ENCODE measurements around the gene SLC25A43. TPM values are rescaled to one million over a fixed set of nuclear protein-coding genes. Genes with fewer than 3 reads are reported as not detected.

SLC25A43 gene
- total RNA-seq, 1 experiment from 2014 or later: 25.8 TPM

DNA sequence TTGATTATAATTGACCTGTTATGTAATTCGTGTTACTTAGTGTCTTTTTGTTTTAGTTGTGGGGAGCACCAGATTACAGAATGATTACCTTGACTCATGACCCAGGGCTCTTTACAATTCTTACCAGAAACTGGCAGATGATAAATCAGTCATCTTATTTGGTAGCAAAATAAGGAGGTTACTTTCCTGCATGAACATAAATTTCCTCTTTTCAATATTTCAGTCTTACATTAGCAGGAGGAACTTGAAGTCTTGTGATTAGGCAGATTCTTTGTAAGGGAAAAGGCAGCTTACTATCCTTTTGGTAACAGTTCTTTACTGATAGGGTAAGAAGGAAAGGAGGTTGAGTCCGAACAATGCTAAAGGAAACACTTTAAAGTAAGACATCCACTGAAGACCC is 43.1 kb downstream of the SLC25A43 start:
- no peak overlapping the region for H3K9ac ChIP-seq (ENCODE audit: low read length)
- H3K4me1 ChIP-seq (ENCODE audit: insufficient read depth, low read length): no peaks in the 10 kb centered on the region
- no peak overlapping the region for H3K4me3 ChIP-seq (ENCODE audit: low read length)
- no peak for TF ChIP-seq EZH2phosphoT487 (IDR thresholded peaks at IDR 0.05; ENCODE audit: borderline replicate concordance, low read length)
- no peak for TF ChIP-seq EZH2 (IDR thresholded peaks at IDR 0.05; ENCODE audit: low read length, unreplicated experiment)
- TF ChIP-seq, protein P1, sequence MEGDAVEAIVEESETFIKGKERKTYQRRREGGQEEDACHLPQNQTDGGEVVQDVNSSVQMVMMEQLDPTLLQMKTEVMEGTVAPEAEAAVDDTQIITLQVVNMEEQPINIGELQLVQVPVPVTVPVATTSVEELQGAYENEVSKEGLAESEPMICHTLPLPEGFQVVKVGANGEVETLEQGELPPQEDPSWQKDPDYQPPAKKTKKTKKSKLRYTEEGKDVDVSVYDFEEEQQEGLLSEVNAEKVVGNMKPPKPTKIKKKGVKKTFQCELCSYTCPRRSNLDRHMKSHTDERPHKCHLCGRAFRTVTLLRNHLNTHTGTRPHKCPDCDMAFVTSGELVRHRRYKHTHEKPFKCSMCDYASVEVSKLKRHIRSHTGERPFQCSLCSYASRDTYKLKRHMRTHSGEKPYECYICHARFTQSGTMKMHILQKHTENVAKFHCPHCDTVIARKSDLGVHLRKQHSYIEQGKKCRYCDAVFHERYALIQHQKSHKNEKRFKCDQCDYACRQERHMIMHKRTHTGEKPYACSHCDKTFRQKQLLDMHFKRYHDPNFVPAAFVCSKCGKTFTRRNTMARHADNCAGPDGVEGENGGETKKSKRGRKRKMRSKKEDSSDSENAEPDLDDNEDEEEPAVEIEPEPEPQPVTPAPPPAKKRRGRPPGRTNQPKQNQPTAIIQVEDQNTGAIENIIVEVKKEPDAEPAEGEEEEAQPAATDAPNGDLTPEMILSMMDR (conservative IDR thresholded peaks at IDR 0.05; ENCODE audit: low read depth, low read length): no peak
- DNase-seq (no peak), ATAC-seq (no peak)
- H2AFZ ChIP-seq (ENCODE audit: low read length): no peak overlapping the region
- no peak overlapping the region for H3K27ac ChIP-seq (ENCODE audit: low read length)
- no peaks in the 10 kb centered on the region for H3K36me3 ChIP-seq (ENCODE audit: low read depth, low read length)
- H3K9me3 ChIP-seq (ENCODE audit: low read length): no peaks in the 10 kb centered on the region
- intact Hi-C loops (cut with micrococcal nuclease): no loop called here
- H3K9me2 ChIP-seq (replicated peaks; ENCODE audit: low read length): no peaks in the 10 kb centered on the region
- no TSS peak for BruUV-seq (replicated peaks)
- no peaks in the 10 kb centered on the region for H3K27me3 ChIP-seq (ENCODE audit: low read length)
- no peaks in the 10 kb centered on the region for H3F3A ChIP-seq (ENCODE audit: low read length, unreplicated experiment)
- H3K4me2 ChIP-seq (ENCODE audit: low read length): no peak overlapping the region
- POLR2A ChIA-PET (ENCODE audit: unreplicated experiment): no interaction called here
- no peaks in the 10 kb centered on the region for H3K79me2 ChIP-seq (ENCODE audit: low read length)
- no peaks in the 10 kb centered on the region for H4K20me1 ChIP-seq (ENCODE audit: low read length)
- CTCF ChIA-PET: no interaction called here

DNA sequence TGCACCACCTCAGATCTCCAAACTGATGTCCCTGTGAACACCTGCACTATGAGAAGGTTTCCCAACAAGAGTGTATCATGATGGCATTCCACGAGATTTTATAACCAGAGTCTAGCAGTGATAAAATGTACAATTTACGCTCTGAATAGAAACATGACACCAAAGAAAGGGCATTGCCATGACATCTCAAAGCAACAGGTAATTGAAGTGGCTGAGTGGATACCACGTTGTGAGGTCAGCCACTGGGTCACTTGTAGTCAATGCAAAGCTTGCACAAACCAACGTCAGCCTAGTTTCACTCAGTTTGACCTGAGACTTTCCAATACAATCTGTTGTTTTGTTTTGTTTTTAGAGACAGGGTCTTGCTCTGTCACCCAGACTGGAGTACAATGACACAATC is 54.1 kb downstream of the SLC25A43 start:
- POLR2A ChIA-PET (ENCODE audit: unreplicated experiment): no interaction called here
- intact Hi-C loops (cut with micrococcal nuclease): no loop called here
- Histone ChIP-seq H3K79me2 (ENCODE audit: low read length) (no peaks in the 10 kb centered on the region), H3K4me1 (ENCODE audit: insufficient read depth, low read length) (peaks cover 3% of the 10 kb centered on the region; the same call in 1 of the 2 replicates), H3K9ac (ENCODE audit: low read length) (no peak overlapping the region), H2AFZ (ENCODE audit: low read length) (no peak overlapping the region), H3K9me2 (replicated peaks; ENCODE audit: low read length) (no peaks in the 10 kb centered on the region), H3K27me3 (ENCODE audit: low read length) (no peaks in the 10 kb centered on the region), H3K4me2 (ENCODE audit: low read length) (no peak overlapping the region), H3K4me3 (ENCODE audit: low read length) (no peak overlapping the region), H3K9me3 (ENCODE audit: low read length) (no peaks in the 10 kb centered on the region), H3K27ac (ENCODE audit: low read length) (no peak overlapping the region), H3K36me3 (ENCODE audit: low read depth, low read length) (peaks cover 7% of the 10 kb centered on the region), H4K20me1 (ENCODE audit: low read length) (no peaks in the 10 kb centered on the region), H3F3A (ENCODE audit: low read length, unreplicated experiment) (no peaks in the 10 kb centered on the region)
- no peak for TF ChIP-seq EZH2 (IDR thresholded peaks at IDR 0.05; ENCODE audit: low read length, unreplicated experiment)
- TF ChIP-seq EZH2phosphoT487 (IDR thresholded peaks at IDR 0.05; ENCODE audit: borderline replicate concordance, low read length): no peak
- TF ChIP-seq, protein P1 (conservative IDR thresholded peaks at IDR 0.05; ENCODE audit: low read depth, low read length): no peak
- TSS peak; percentile 39 for BruUV-seq (replicated peaks)
- CTCF ChIA-PET: no interaction called here
- ATAC-seq (no peak), DNase-seq (no peak)

DNA sequence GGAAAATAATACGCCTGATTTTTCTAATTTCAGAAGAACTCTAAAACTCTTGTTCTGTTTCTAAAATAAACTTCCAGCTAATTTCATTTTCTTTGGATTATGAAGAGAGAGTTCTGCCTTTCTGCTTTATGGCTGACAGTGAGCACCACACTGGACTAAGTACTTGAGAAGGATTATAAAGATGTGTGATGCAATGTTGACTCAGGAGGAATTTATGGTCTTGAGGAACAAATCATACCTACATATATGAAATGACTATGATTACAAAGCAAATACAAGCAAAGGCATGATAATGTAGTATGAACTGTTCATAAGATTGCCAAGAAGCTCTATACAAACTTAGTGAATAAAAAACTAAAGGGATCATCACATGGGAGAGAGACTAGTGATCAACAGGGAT is 56.1 kb downstream of the SLC25A43 start:
- Histone ChIP-seq H3K4me1 (ENCODE audit: insufficient read depth, low read length) (peaks cover 3% of the 10 kb centered on the region; the same call in 1 of the 2 replicates), H3K4me2 (ENCODE audit: low read length) (no peak overlapping the region), H3K27ac (ENCODE audit: low read length) (no peak overlapping the region), H3K9ac (ENCODE audit: low read length) (no peak overlapping the region), H3K36me3 (ENCODE audit: low read depth, low read length) (peaks cover 7% of the 10 kb centered on the region), H3K9me3 (ENCODE audit: low read length) (no peaks in the 10 kb centered on the region), H4K20me1 (ENCODE audit: low read length) (no peaks in the 10 kb centered on the region), H3K9me2 (replicated peaks; ENCODE audit: low read length) (no peaks in the 10 kb centered on the region), H3K4me3 (ENCODE audit: low read length) (no peak overlapping the region), H2AFZ (ENCODE audit: low read length) (no peak overlapping the region), H3K79me2 (ENCODE audit: low read length) (no peaks in the 10 kb centered on the region), H3K27me3 (ENCODE audit: low read length) (no peaks in the 10 kb centered on the region), H3F3A (ENCODE audit: low read length, unreplicated experiment) (no peaks in the 10 kb centered on the region)
- intact Hi-C loops (cut with micrococcal nuclease): no loop called here
- DNase-seq (peak; percentile 75), ATAC-seq (peak; percentile 83)
- TF ChIP-seq, protein P1 (conservative IDR thresholded peaks at IDR 0.05; ENCODE audit: low read depth, low read length): no peak
- TF ChIP-seq EZH2 (IDR thresholded peaks at IDR 0.05; ENCODE audit: low read length, unreplicated experiment): no peak
- TF ChIP-seq EZH2phosphoT487 (IDR thresholded peaks at IDR 0.05; ENCODE audit: borderline replicate concordance, low read length): no peak
- CTCF ChIA-PET: no interaction called here
- POLR2A ChIA-PET (ENCODE audit: unreplicated experiment): no interaction called here
- no TSS peak for BruUV-seq (replicated peaks)

All from PC-3 (cell line).